ENCODE data around the gene CHCHD5. TPM values are rescaled to one million over a fixed set of nuclear protein-coding genes. Genes with fewer than 3 reads are reported as not detected.

Gene CHCHD5
- total and polyA plus RNA-seq, 4 donors: 5.0 to 59.9 (median 21.2) TPM

- peak overlapping the region; percentile 63 to 69 for H3K9ac ChIP-seq (ENCODE audit: low read depth in 1 of 2, low read length in 2 of 2)
- peaks cover 7 to 33% (median 22%) of the 10 kb centered on the region in 4 donors for H3K4me1 ChIP-seq (ENCODE audit: control insufficient read depth in 4 of 4, insufficient read depth in 4 of 4, low read length in 3 of 4)
- no peaks in the 10 kb centered on the region for H3K9me3 ChIP-seq (ENCODE audit: control insufficient read depth in 4 of 4, low read length in 3 of 4)
- TF ChIP-seq GABPA (IDR thresholded peaks at IDR 0.05 in 1 of 2, conservative IDR thresholded peaks at IDR 0.05 in 1 of 2) (no peak), HNF4G (IDR thresholded peaks at IDR 0.05) (no peak), TAF1 (conservative IDR thresholded peaks at IDR 0.05) (no peak), REST (IDR thresholded peaks at IDR 0.05) (no peak), CTCF (IDR thresholded peaks at IDR 0.05; ENCODE audit: low read depth, low read length, missing input control) (no peak), ZBTB33 (IDR thresholded peaks at IDR 0.05) (no peak), FOXA1 (IDR thresholded peaks at IDR 0.05) (no peak), MAX (IDR thresholded peaks at IDR 0.05) (no peak), ATF3 (IDR thresholded peaks at IDR 0.05) (no peak), FOXA2 (IDR thresholded peaks at IDR 0.05) (no peak), RAD21 (IDR thresholded peaks at IDR 0.05) (no peak), EGR1 (IDR thresholded peaks at IDR 0.05; ENCODE audit: low read depth in 2 of 2) (no peak), NR2F2 (IDR thresholded peaks at IDR 0.05) (no peak), JUND (IDR thresholded peaks at IDR 0.05) (no peak), HNF4A (conservative IDR thresholded peaks at IDR 0.05) (no peak), RXRA (IDR thresholded peaks at IDR 0.05) (no peak), YY1 (IDR thresholded peaks at IDR 0.05) (no peak), SP1 (IDR thresholded peaks at IDR 0.05) (no peak)
- peaks cover 0 to 7% (median 2%) of the 10 kb centered on the region in 4 donors for H3K36me3 ChIP-seq (ENCODE audit: control insufficient read depth in 4 of 4, insufficient read depth in 3 of 4, low read depth in 1 of 4, low read length in 3 of 4)
- no peaks in the 10 kb centered on the region for H3K27me3 ChIP-seq (ENCODE audit: control insufficient read depth in 4 of 4, insufficient read depth in 4 of 4, low read length in 3 of 4)
- peak overlapping the region; percentile 63 to 78 for H3K27ac ChIP-seq (ENCODE audit: low read depth in 1 of 2, low read length in 2 of 2)
- H3K4me3 ChIP-seq (ENCODE audit: low read depth in 1 of 3, low read length in 3 of 3): peak overlapping the region; percentile 88 to 98 (median 95)
- no peak for DNase-seq (ENCODE audit: low spot score)
- 8% methylated on average over 18 of the region's 18 CpGs for WGBS
These were observed 41.3 kb upstream of the CHCHD5 start for GRCh38 chr2:112542984-112543661.
